Endothelial cell of umbilical vein (primary cell): Measurements from ENCODE around the gene FAM50A. TPM values are rescaled to one million over a fixed set of nuclear protein-coding genes. Genes with fewer than 3 reads are reported as not detected.

ENCODE experiments used
- BruUV-seq: library from RNA; stranded (reverse); fragments of 400-500 nt; replicated peaks from 2 replicates; lab custom pipeline; 2021; lab: Mats Ljungman, UMichigan
- CTCF ChIA-PET: fragments of 300-600, 350-600 bp; sonication (Branson Sonifier 250); formaldehyde crosslinking; loops from one replicate; lab custom pipeline; 2021; ENCODE audit warnings: antibody characterized with exemption, inconsistent platforms; lab: Charles Lee
- POLR2A ChIA-PET: fragments of 300-600, 350-600 bp; sonication (Branson Sonifier 250); formaldehyde crosslinking; loops from one replicate; lab custom pipeline; 2021; ENCODE audit warnings: antibody characterized with exemption, inconsistent platforms; lab: Charles Lee
- DNase-seq: peaks from one replicate; pipeline ENCODE4 v3.0.0-alpha.2; 2011; ENCODE audit warnings: low read depth, low spot score
- FAIRE-seq: peaks from 2 replicates; lab custom pipeline; 2011; peaks lifted over from hg19 to GRCh38; lab: Jason Lieb, UNC
- H2AFZ ChIP-seq: 2 replicates; pipeline ENCODE4 v1.6.0; 2012; ENCODE audit warnings: low read depth, low read length, control low read depth, inconsistent platforms
- H3K27ac ChIP-seq: 2 replicates; pipeline ENCODE4 v1.5.1; 2011; ENCODE audit warnings: low read depth, mild to moderate bottlenecking, control low read depth, low read length, moderate library complexity; ENCODE audit not compliant: insufficient read depth
- H3K27me3 ChIP-seq, 2 experiments: 2 replicates each; pipeline versions ENCODE4 v1.6.0 to v1.6.1; 2011; ENCODE audit warnings: low read length in 2 of 2, mixed read lengths in 1 of 2; ENCODE audit not compliant: control insufficient read depth in 2 of 2, insufficient read depth in 2 of 2
- H3K36me3 ChIP-seq, 2 experiments: 2 replicates in 1 of 2; 3 replicates in 1 of 2; pipeline ENCODE4 v1.5.1; 2011; ENCODE audit warnings: low read length in 2 of 2, mild to moderate bottlenecking in 1 of 2, moderate library complexity in 1 of 2; ENCODE audit not compliant: control insufficient read depth in 2 of 2, insufficient read depth in 2 of 2; ENCODE audit errors: extremely low read depth in 1 of 2
- H3K4me1 ChIP-seq: 3 replicates; pipeline ENCODE4 v1.5.1; 2011; ENCODE audit warnings: mild to moderate bottlenecking, low read length; ENCODE audit not compliant: control insufficient read depth, insufficient read depth; ENCODE audit errors: extremely low read depth
- H3K4me2 ChIP-seq: 2 replicates; pipeline ENCODE4 v1.6.1; 2011; ENCODE audit warnings: low read length, control low read depth, mixed read lengths; ENCODE audit not compliant: insufficient read depth
- H3K4me3 ChIP-seq, 3 experiments: fragments of 200-600 bp in 1 of 3; sonication (generic), shearing (Covaris generic) in 1 of 3; replicated peaks in 1 of 3; 2 replicates each; pipeline ENCODE4 v1.5.1; 2011 to 2016; ENCODE audit warnings: control low read depth in 3 of 3, low read length in 3 of 3, mild to moderate bottlenecking in 2 of 3, inconsistent platforms in 1 of 3, low read depth in 1 of 3, moderate library complexity in 1 of 3; ENCODE audit not compliant: insufficient read depth in 1 of 3
- H3K79me2 ChIP-seq: 2 replicates; pipeline ENCODE4 v1.6.0; 2012; ENCODE audit warnings: low read length, inconsistent platforms; ENCODE audit not compliant: control insufficient read depth, insufficient read depth
- H3K9ac ChIP-seq: replicated peaks from 2 replicates; pipeline ENCODE3; 2011; ENCODE audit warnings: low read length, control low read depth; ENCODE audit not compliant: insufficient read depth; ENCODE audit errors: extremely low read depth
- H3K9me1 ChIP-seq: replicated peaks from 3 replicates; pipeline ENCODE4 v1.6.0; 2011; ENCODE audit warnings: mild to moderate bottlenecking, low read length; ENCODE audit not compliant: control insufficient read depth, insufficient read depth; ENCODE audit errors: extremely low read depth
- H3K9me3 ChIP-seq: replicated peaks from 2 replicates; pipeline ENCODE4 v1.5.1; 2012; ENCODE audit warnings: low read length, inconsistent platforms; ENCODE audit not compliant: control insufficient read depth, insufficient read depth
- H4K20me1 ChIP-seq: replicated peaks from 2 replicates; pipeline ENCODE3; 2011; ENCODE audit warnings: mild to moderate bottlenecking, low read length; ENCODE audit not compliant: control insufficient read depth, insufficient read depth; ENCODE audit errors: extremely low read depth
- FOS ChIP-seq: IDR thresholded peaks from 2 replicates; pipeline ENCODE4 v1.6.1; 2011; ENCODE audit warnings: mild to moderate bottlenecking, low read length, moderate library complexity, borderline replicate concordance; ENCODE audit not compliant: insufficient read depth
- JUN ChIP-seq: IDR thresholded peaks from 2 replicates; pipeline ENCODE4 v1.6.1; 2011; ENCODE audit warnings: borderline replicate concordance, low read depth; ENCODE audit not compliant: insufficient read length, insufficient read depth
- POLR2A ChIP-seq: IDR thresholded peaks from 2 replicates; pipeline ENCODE4 v1.6.1; 2012; ENCODE audit warnings: low read depth, mild to moderate bottlenecking, control low read depth, low read length
- POLR2AphosphoS5 ChIP-seq: IDR thresholded peaks from 2 replicates; pipeline ENCODE4 v1.6.1; 2012; ENCODE audit warnings: low read depth, mild to moderate bottlenecking, control low read depth, low read length, moderate library complexity; ENCODE audit not compliant: insufficient read depth
- dilution Hi-C: fragments of 300-500 bp; cut with MboI; formaldehyde crosslinking; loops from one replicate; pipeline ENCODE4 v1.15.0; 2019; ENCODE audit warnings: low sequenced_read_pairs; ENCODE audit not compliant: extremely low pct_ligation_motif_present
- intact Hi-C: fragments of 100-400 bp; cut with micrococcal nuclease; formaldehyde crosslinking; loops from one replicate; pipeline ENCODE4 v1.10.0; 2022
- polyA plus RNA-seq, 4 experiments: library from polyadenylated mRNA; depleted of rRNA in 3 of 4; stranded (reverse) in 3 of 4; unstranded in 1 of 4; fragments of >200 nt; gene quantifications; 2 replicates each; pipeline versions ENCODE4 v1.2.1 to v1.2.3, GENCODE V29; 2011 to 2012; ENCODE audit warnings: missing spikeins in 1 of 4
- total RNA-seq: library from RNA; stranded (reverse); gene quantifications from 2 replicates; pipeline ENCODE4 v1.2.3, GENCODE V29; 2021

The FAM50A gene
- total and polyA plus RNA-seq, 2 donors (not counting 3 experiments of a cell fraction or from before 2014, with no cell fraction given): 75.9 to 123 TPM

DNA sequence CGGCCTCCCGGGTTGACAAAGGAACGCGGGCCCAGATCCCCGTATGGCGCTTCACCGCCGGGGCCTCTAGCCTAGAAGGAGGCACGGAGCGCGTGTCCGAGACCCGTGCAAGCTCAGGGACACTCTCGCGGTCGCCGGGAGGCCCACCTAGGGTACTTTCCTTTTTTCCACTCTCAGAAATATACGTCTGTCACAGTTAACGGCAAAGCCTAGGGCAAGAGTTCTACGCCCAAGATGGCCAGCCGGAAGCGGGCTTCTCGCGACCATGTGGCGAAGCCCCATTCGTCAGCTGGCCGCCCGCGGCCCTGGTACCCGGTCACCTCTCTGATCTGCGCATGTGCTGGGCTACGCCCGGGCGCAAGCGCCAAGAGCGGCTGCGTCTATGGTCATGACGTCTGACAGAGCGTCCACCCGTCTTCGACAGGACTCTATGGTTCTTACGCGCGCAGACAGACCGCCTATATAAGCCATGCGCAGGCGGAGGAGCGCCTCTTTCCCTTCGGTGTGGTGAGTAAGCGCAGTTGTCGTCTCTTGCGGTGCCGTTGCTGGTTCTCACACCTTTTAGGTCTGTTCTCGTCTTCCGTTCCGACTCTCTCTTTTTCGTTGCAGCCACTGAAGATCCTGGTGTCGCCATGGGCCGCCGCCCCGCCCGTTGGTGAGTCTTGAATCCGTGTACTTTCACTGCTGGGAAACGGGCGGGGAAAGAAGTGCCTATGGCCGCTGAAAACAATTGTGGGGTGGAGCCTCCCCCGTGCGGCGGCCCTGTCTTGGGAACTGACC is 45.9 kb upstream of the FAM50A start, which contains the start of gene RPL10:
RPL10 (plus strand) TSS at position 490 of the 780 bp plus-strand sequence; CDS start at position 633, 143 bp downstream.
- CTCF ChIA-PET: interaction anchor here (1.2 to 2.1 kb wide), 5 partner anchors 11 to 46 kb away, joined by 4 to 6 read pairs (median 5); partner anchors contain the start of genes DNASE1L1, FAM50A and TAFAZZIN
- Histone ChIP-seq H3K9me1 (no peaks in the 10 kb centered on the region), H3K27ac (peak within 1 kb of the TSS; percentile 87), H4K20me1 (no peaks in the 10 kb centered on the region), H3K4me2 (peak within 1 kb of the TSS; percentile 82), H3K4me3 (peak within 1 kb of the TSS; percentile 29 to 86 (median 66)), H3K36me3 (peaks cover 15 to 18% of the 10 kb centered on the region in 2 experiments), H3K9ac (peak within 1 kb of the TSS; percentile 95), H3K79me2 (peaks cover 20% of the 10 kb centered on the region), H2AFZ (no peak within 1 kb of the TSS), H3K4me1 (peaks cover 8% of the 10 kb centered on the region), H3K9me3 (no peaks in the 10 kb centered on the region), H3K27me3 (no peaks in the 10 kb centered on the region)
- dilution Hi-C loops: no loop called here
- FAIRE-seq (peak; percentile 93), DNase-seq (peak; percentile 98)
- BruUV-seq: no TSS peak
- POLR2A ChIA-PET: interaction anchor here (0.5 to 1.4 kb wide), 6 partner anchors 19 to 427 kb away, joined by 3 to 9 read pairs (median 4); partner anchors contain the start of gene EMD
- intact Hi-C loops: no loop called here
- TF ChIP-seq POLR2A (peak; percentile 99), FOS (no peak), POLR2AphosphoS5 (peak; percentile 97), JUN (no peak)
